HG03159 (cell line): ENCODE measurements around the gene KRT2.
"Not testable (repeated sequence)": the region's sequence is repeated elsewhere in the genome, so short reads cannot be mapped to it uniquely, and the experiment has no call there.

Source experiments
- ATAC-seq: cut with Tn5 transposase; IDR thresholded peaks from one replicate; pipeline ENCODE4 v1.9.1; 2021; ENCODE audit warnings: mild to moderate bottlenecking, moderate library complexity; ENCODE audit not compliant: unreplicated experiment

Gene KRT2

DNA sequence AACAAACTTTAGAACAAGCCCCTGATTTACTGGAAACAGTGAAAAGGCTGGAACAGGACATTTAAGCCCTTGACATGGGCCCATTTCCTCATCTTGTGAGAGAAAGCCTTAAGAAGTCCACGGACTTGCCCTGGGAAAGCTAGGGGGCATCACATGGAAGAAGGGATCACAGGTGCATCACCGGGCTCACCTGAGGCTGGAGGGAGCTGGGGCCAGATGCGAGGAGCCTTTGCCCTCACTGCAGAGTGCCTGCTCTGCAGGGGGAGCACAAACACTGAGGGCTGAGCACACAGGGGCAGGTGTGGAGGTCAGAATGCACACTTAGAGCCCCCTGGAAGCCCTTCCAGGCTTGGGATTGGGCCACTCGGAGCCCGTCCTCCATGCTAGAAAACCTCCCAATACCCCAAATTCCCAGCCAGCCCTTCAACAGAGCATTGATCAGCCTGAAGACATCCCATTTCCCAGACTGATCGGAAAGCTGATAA, 33.4 kb upstream of the KRT2 start:
- ATAC-seq: no peak

DNA sequence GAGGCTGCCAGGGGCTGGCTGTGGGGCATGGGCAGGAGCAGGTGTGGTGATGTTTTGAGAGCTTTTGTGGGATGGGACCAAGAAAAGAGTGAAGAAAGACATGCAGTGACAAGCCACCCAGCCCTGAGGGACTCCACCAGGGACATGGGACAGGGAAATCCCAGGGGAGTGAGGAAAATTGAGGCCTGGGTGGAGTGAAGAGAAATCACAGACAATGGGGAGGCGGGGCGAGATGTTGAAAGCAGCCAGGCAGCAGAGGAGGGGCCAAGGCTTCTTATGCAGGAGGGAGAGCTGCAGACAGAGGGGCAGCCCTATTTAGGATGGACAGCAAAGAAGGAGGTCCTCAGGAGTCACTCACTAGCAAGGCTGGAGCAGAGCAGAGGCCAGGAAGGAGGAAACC, 32.4 kb upstream of the KRT2 start:
- no peak for ATAC-seq

- no peak for ATAC-seq
Measured at GRCh38 chr12:52683575-52684300, 31.7 kb upstream of the KRT2 start.

- no peak for ATAC-seq
Measured at GRCh38 chr12:52682938-52683574, 31.0 kb upstream of the KRT2 start.

DNA sequence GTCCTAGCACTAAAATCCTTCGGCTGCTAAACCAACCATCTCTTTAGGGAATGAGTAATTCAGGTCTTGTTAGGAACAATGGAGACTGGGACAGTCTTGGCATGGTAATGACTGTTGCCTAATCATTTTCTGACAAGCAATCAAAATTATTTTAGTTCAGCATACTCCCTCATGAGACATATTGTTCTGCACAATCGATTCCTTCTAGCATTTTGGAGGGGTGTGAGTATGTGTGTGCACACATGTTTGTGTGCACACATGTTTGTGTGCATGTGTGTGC, 30.3 kb upstream of the KRT2 start:
- no peak for ATAC-seq

DNA sequence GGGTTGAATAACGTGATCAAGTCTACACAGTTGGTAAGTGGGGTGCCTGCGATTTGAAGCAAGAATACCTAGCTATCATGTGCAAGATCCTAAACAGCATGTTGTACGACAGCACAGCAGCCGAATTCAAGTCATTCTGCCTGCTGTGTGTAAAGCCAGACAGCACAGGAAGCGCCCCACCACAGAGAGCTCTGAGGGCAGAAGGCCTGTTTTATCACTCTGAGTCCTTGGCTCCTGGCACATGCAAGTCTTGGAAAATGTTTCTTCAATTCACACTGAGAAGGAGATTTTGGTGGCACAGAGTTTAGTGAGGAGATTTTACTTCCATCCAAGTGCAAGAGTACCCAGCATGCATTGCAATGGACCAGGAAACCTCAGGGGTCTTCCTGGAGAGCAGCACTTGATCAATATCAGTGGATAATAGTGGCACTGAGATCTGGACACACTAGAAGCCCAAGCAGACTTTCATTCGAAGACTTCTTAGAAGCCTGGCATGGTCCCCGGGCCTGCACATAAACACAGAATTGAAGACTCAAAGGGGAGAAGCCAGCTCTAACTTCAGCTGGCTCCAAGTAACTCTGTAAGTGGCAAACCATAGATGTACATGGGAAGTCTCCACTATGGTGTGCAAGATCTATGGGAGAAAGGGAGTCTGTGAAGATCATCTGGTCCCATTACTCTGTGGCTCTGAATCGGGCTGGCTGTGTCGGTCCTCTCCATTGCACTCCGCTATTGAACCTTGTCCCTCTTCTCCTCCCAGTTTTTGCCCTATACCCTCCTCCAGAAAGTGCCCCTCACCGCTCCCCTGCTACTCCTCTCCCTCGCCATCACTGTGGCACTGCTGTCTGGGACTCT, 29.7 kb upstream of the KRT2 start:
- ATAC-seq: no peak

DNA sequence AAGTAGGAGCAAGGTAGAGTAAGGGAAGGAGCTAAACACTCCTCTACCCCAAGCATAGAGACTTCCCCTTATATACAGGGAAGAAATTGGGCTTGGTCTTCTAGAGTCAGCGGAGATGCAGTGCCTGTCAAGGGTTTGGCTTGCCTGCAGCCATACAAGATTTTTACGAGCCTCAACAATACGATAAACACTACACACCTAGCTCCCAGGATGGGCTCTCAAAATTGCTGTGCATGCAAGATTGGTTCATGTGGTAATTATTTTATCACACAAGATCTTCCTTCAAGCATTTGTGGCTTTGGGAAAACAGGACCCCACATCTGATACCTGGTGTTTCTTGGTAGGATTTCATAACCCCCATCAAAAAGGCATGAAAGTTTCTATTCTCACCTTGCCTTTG, 28.4 kb upstream of the KRT2 start, which contains the start of gene KRT1:
KRT1 (minus strand) TSS at position 45 of the 400 bp plus-strand sequence. CDS start 59 bp downstream, outside the sequence.
- ATAC-seq: no peak

DNA sequence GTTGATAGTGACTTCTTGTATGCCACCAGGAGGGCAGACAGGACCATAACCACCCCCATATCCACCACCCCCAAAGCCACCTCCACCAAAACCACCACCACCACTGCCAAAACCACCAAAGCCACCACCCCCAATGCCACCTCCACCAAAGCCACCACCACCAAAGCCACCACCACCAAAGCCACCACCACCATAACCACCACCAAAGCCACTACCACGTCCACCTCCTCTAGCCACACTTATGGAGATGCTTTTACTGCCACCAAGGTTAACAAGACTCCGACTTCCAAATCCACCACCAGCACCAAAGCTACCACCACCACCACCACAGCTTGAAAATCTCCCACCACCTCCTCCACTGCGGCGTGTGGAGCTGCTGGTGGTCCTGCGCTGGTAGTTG, 27.9 kb upstream of the KRT2 start:
- ATAC-seq: no peak

- ATAC-seq: no peak
Measured at GRCh38 chr12:52677671-52678070, 25.7 kb upstream of the KRT2 start.

- no peak for ATAC-seq
Measured at GRCh38 chr12:52677126-52677525, 25.1 kb upstream of the KRT2 start.

DNA sequence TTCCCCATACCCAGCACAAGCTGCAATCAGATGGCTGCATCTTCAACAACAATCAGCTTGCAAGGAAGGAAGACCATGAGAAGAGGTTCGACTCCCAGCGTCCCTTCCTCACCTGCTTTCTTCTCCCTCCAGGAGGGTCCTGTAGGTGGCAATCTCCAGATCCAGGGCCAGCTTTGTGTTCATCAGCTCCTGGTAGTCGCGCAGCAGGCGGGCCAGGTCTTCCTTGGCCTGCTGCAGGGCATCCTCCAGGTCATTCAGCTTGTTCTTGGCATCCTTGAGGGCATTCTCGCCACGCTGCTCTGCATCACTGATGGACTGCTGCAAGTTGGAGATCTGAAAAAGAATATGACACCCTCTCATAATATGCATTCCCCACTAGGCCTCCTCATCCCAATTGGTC, 24.2 kb upstream of the KRT2 start:
- ATAC-seq: no peak

GRCh38 chr12:52675301-52675701, 23.3 kb upstream of the KRT2 start:
- no peak for ATAC-seq

GRCh38 chr12:52674433-52674775, 22.4 kb upstream of the KRT2 start:
- ATAC-seq: no peak

- ATAC-seq: no peak
Measured at GRCh38 chr12:52673713-52674432, 21.9 kb upstream of the KRT2 start.

DNA sequence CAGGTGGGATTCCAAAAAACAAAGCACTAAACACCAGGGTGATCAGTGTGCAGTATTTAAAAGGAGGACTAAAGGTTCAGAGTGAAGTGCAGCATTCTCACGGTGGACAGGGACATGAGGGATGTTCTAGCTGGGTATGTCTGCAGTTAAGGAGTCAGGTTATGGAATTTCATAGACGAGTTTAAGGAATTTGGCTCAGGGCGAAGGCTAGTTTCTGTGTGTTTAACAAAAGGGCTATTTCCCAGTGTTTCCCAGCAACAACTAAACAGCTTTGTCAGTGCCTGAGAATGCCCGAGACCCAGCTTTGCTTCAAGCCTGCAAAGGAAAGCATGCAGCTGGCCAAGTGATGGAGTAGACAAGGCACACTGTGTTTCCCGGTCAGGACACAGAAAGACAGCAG, 21.2 kb upstream of the KRT2 start:
- ATAC-seq: no peak

DNA sequence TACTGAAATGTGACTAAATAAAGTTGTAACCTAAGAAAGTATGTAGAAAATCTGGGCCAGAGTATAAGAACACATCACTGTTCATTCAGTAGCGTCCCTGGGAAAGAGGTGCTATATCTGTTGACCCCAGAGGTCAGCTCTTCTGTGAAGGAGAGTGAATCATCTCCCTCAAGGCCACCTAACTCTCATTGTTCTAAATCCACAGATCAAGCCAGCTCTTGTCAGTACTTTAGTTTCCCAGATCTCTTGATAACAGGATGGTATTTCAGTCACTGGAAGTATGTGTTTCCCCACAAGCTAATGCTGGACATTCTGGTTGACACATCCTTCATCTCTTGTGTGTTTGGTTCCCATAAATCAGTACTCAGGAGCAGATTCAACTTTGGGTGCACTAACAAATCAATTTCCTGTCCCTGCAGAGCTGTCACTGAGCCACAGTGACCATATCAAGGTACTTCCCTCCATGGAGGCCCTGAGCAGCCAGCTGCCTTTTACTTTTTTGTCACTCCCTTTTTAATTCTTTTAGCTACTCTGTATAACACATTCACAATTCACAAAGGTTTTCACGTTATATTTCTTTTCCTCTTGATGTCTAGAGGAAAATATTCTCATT, 20.4 kb upstream of the KRT2 start:
- ATAC-seq: no peak

GRCh38 chr12:52670961-52671360, 18.9 kb upstream of the KRT2 start:
- no peak for ATAC-seq

- no peak for ATAC-seq
Measured at GRCh38 chr12:52670506-52670905, 18.5 kb upstream of the KRT2 start.

DNA sequence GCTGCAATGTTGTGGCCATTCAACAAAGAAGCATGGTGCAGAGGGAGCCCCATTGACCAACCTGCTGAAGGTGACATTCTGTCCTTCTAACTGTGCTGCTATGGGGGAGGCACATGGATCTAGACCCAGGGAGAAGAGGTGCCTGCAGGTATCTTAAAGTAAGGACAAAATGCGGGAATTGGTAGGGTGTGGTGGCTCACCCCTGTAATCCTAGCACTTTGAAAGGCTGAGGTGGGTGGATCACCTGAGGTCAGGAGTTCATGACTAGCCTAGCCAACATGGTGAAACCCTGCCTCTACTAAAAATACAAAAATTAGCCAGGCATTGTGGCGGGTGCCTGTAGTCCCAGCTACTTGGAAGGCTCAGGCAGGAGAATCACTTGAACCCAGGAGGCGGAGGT, 17.9 kb upstream of the KRT2 start:
- not testable (repeated sequence) for ATAC-seq

GRCh38 chr12:52669426-52669825, 17.4 kb upstream of the KRT2 start:
- ATAC-seq: no peak

- ATAC-seq: no peak
Measured at GRCh38 chr12:52667931-52668330, 15.9 kb upstream of the KRT2 start.
